Neutrophil (primary cell): Measurements from ENCODE around the gene LIX1.
"Not testable (repeated sequence)": the region's sequence is repeated elsewhere in the genome, so short reads cannot be mapped to it uniquely, and the experiment has no call there.

Experiments used
- H3K27ac ChIP-seq: fragments of 200-600 bp; sonication (generic); 2 replicates; pipeline ENCODE4 v1.5.1; 2016; ENCODE audit warnings: mild to moderate bottlenecking, moderate library complexity
- H3K27me3 ChIP-seq: fragments of 200-600 bp; sonication (generic); 2 replicates; pipeline ENCODE4 v1.6.0; 2016; ENCODE audit warnings: mild to moderate bottlenecking
- H3K36me3 ChIP-seq: fragments of 200-600 bp; sonication (generic); 2 replicates; pipeline ENCODE4 v1.5.1; 2017
- H3K4me1 ChIP-seq, 2 experiments: fragments of 200-600 bp in 1 of 2; sonication (generic) in 1 of 2; 1 replicate in 1 of 2; 2 replicates in 1 of 2; pipeline versions ENCODE4 v1.5.1 to v1.6.1; 2013 to 2016; ENCODE audit warnings: low read depth in 1 of 2, low read length in 1 of 2, mild to moderate bottlenecking in 1 of 2, moderate library complexity in 1 of 2; ENCODE audit not compliant: control insufficient read depth in 1 of 2, insufficient read depth in 1 of 2
- H3K4me3 ChIP-seq, 2 experiments: fragments of 200-600 bp in 1 of 2; sonication (generic) in 1 of 2; 1 replicate in 1 of 2; 2 replicates in 1 of 2; pipeline ENCODE4 v1.5.1; 2013 to 2016; ENCODE audit warnings: low read depth in 1 of 2, low read length in 1 of 2, mild to moderate bottlenecking in 1 of 2, moderate library complexity in 1 of 2
- H3K9me3 ChIP-seq: fragments of 200-600 bp; sonication (generic); 2 replicates; pipeline ENCODE4 v1.5.1; 2016
- CTCF ChIP-seq: fragments of 200-600 bp; sonication (generic); IDR thresholded peaks from 2 replicates; pipeline ENCODE4 v1.5.1; 2016; ENCODE audit warnings: antibody characterized with exemption

The LIX1 gene

GRCh38 chr5:97141031-97141430 lies 1.4 kb downstream of the LIX1 start:
- no peaks in the 10 kb centered on the region for H3K36me3 ChIP-seq
- no peak for TF ChIP-seq CTCF

GRCh38 chr5:97140250-97140649 lies 2.2 kb downstream of the LIX1 start:
- H3K27me3 ChIP-seq, H3K9me3 ChIP-seq, H3K4me1 ChIP-seq, H3K27ac ChIP-seq, H3K4me3 ChIP-seq, H3K36me3 ChIP-seq: not testable (repeated sequence)

More at GRCh38 chr5:97141031-97141430, 1.4 kb downstream of the LIX1 start:
- H3K4me3 ChIP-seq = no peak overlapping the region
- no peak overlapping the region for H3K27ac ChIP-seq
- no peaks in the 10 kb centered on the region for H3K9me3 ChIP-seq
- no peaks in the 10 kb centered on the region for H3K4me1 ChIP-seq
- H3K27me3 ChIP-seq = no peaks in the 10 kb centered on the region

GRCh38 chr5:97136475-97136874 lies 5.9 kb downstream of the LIX1 start:
- H3K27ac ChIP-seq = no peak overlapping the region
- no peak overlapping the region for H3K4me3 ChIP-seq
- no peaks in the 10 kb centered on the region for H3K36me3 ChIP-seq
- H3K4me1 ChIP-seq = no peaks in the 10 kb centered on the region
- H3K9me3 ChIP-seq = no peaks in the 10 kb centered on the region
- no peaks in the 10 kb centered on the region for H3K27me3 ChIP-seq
- TF ChIP-seq CTCF = no peak

- no peak for TF ChIP-seq CTCF
- Histone ChIP-seq H3K4me3 (no peak overlapping the region), H3K27ac (no peak overlapping the region), H3K36me3 (no peaks in the 10 kb centered on the region), H3K27me3 (no peaks in the 10 kb centered on the region), H3K9me3 (no peaks in the 10 kb centered on the region), H3K4me1 (no peaks in the 10 kb centered on the region)
Measured at GRCh38 chr5:97135868-97136267, 6.5 kb downstream of the LIX1 start.

- no peak for TF ChIP-seq CTCF
- H3K9me3 ChIP-seq = no peaks in the 10 kb centered on the region
- H3K36me3 ChIP-seq = no peaks in the 10 kb centered on the region
- no peak overlapping the region for H3K27ac ChIP-seq
- no peaks in the 10 kb centered on the region for H3K4me1 ChIP-seq
- H3K27me3 ChIP-seq = no peaks in the 10 kb centered on the region
- H3K4me3 ChIP-seq = no peak overlapping the region
Measured at GRCh38 chr5:97134634-97135033, 7.8 kb downstream of the LIX1 start.

- H3K4me3 ChIP-seq = no peak overlapping the region
- H3K9me3 ChIP-seq = no peaks in the 10 kb centered on the region
- no peak overlapping the region for H3K27ac ChIP-seq
- no peaks in the 10 kb centered on the region for H3K27me3 ChIP-seq
- no peaks in the 10 kb centered on the region for H3K36me3 ChIP-seq
- no peaks in the 10 kb centered on the region for H3K4me1 ChIP-seq
- TF ChIP-seq CTCF = no peak
Measured at GRCh38 chr5:97133101-97133500, 9.3 kb downstream of the LIX1 start.
